Keratinocyte (primary cell): ENCODE data around the gene CDKL4. TPM values are rescaled to one million over a fixed set of nuclear protein-coding genes. Genes with fewer than 3 reads are reported as not detected.

Experiments
- DNase-seq: peaks from one replicate; pipeline ENCODE4 v3.0.0-alpha.2; 2011; ENCODE audit warnings: low read depth, missing footprints, low spot score
- FAIRE-seq: peaks from 2 replicates; lab custom pipeline; 2011; peaks lifted over from hg19 to GRCh38; lab: Jason Lieb, UNC
- H2AFZ ChIP-seq: 2 replicates; pipeline ENCODE4 v1.6.0; 2012; ENCODE audit warnings: low read length, control low read depth, inconsistent platforms; ENCODE audit not compliant: control insufficient read depth
- H3K27ac ChIP-seq: 2 replicates; pipeline ENCODE4 v1.5.1; 2011; ENCODE audit warnings: low read length; ENCODE audit not compliant: control insufficient read depth, insufficient read depth
- H3K27me3 ChIP-seq: 3 replicates; pipeline ENCODE4 v1.6.0; 2011; ENCODE audit warnings: low read length; ENCODE audit not compliant: control insufficient read depth, insufficient read depth; ENCODE audit errors: extremely low read depth
- H3K36me3 ChIP-seq, 2 experiments: 2 replicates in 1 of 2; 3 replicates in 1 of 2; pipeline ENCODE4 v1.5.1; 2011; ENCODE audit warnings: low read length in 2 of 2, mild to moderate bottlenecking in 1 of 2; ENCODE audit not compliant: control insufficient read depth in 2 of 2, insufficient read depth in 2 of 2; ENCODE audit errors: extremely low read depth in 1 of 2
- H3K4me1 ChIP-seq: 3 replicates; pipeline ENCODE4 v1.5.1; 2011; ENCODE audit warnings: low read length; ENCODE audit not compliant: control insufficient read depth, insufficient read depth; ENCODE audit errors: extremely low read depth
- H3K4me2 ChIP-seq: 3 replicates; pipeline ENCODE4 v1.6.0; 2011; ENCODE audit warnings: low read depth, low read length; ENCODE audit not compliant: control insufficient read depth, insufficient read depth; ENCODE audit errors: extremely low read depth
- H3K4me3 ChIP-seq, 3 experiments: fragments of 200-600 bp in 1 of 3; sonication (generic) in 1 of 3; 2 replicates in 2 of 3; 3 replicates in 1 of 3; pipeline ENCODE4 v1.5.1; 2011 to 2016; ENCODE audit warnings: low read length in 3 of 3, mild to moderate bottlenecking in 3 of 3, control low read depth in 2 of 3, inconsistent platforms in 1 of 3, low read depth in 1 of 3, mixed read lengths in 1 of 3, mixed run types in 1 of 3, moderate library complexity in 1 of 3; ENCODE audit not compliant: control insufficient read depth in 2 of 3, insufficient read depth in 2 of 3; ENCODE audit errors: extremely low read depth in 1 of 3
- H3K79me2 ChIP-seq: 2 replicates; pipeline ENCODE4 v1.6.0; 2012; ENCODE audit warnings: low read length; ENCODE audit not compliant: control insufficient read depth, insufficient read depth
- H3K9ac ChIP-seq: 3 replicates; pipeline ENCODE4 v1.6.0; 2011; ENCODE audit warnings: low read length; ENCODE audit not compliant: control insufficient read depth, insufficient read depth; ENCODE audit errors: extremely low read depth
- H3K9me1 ChIP-seq: 3 replicates; pipeline ENCODE4 v1.6.0; 2011; ENCODE audit warnings: low read length; ENCODE audit not compliant: control insufficient read depth, insufficient read depth; ENCODE audit errors: extremely low read depth
- H3K9me3 ChIP-seq: 2 replicates; pipeline ENCODE4 v1.5.1; 2012; ENCODE audit warnings: low read depth, low read length; ENCODE audit not compliant: control insufficient read depth
- H4K20me1 ChIP-seq: 3 replicates; pipeline ENCODE4 v1.6.0; 2011; ENCODE audit warnings: low read length; ENCODE audit not compliant: control insufficient read depth, insufficient read depth; ENCODE audit errors: extremely low read depth
- EZH2 ChIP-seq: IDR thresholded peaks from one replicate; pipeline ENCODE4 v1.6.1; 2012; ENCODE audit warnings: inconsistent platforms, mild to moderate bottlenecking, low read length, moderate library complexity
- dilution Hi-C: fragments of 300-500 bp; cut with MboI; formaldehyde crosslinking; loops from one replicate; pipeline ENCODE4 v1.7.0; 2020; ENCODE audit warnings: low sequenced_read_pairs; ENCODE audit not compliant: extremely low pct_ligation_motif_present
- polyA plus RNA-seq, 5 experiments: library from polyadenylated mRNA; depleted of rRNA in 3 of 5; stranded (reverse) in 3 of 5; stranded (forward) in 1 of 5; unstranded in 1 of 5; fragments of >200 nt; gene quantifications; 1 replicate in 1 of 5; 2 replicates in 3 of 5; 3 replicates in 1 of 5; pipeline versions ENCODE4 v1.2.1 to v1.2.3, GENCODE V29; 2011 to 2012; ENCODE audit warnings: missing spikeins in 2 of 5, low read depth in 1 of 5, low replicate concordance in 1 of 5
- TF ChIP-seq, protein P1 (sequence below), 3 experiments: IDR thresholded peaks in 1 of 3; conservative IDR thresholded peaks in 1 of 3; optimal IDR thresholded peaks in 1 of 3; 2 replicates in 2 of 3; 3 replicates in 1 of 3; pipeline versions ENCODE3 to v1.5.1; 2011; ENCODE audit warnings: low read length in 3 of 3, mild to moderate bottlenecking in 3 of 3, moderate library complexity in 2 of 3, control low read depth in 1 of 3, inconsistent platforms in 1 of 3; ENCODE audit not compliant: insufficient read depth in 2 of 3; ENCODE audit errors: extremely low read depth in 1 of 3

Gene CDKL4
- polyA plus RNA-seq, 1 donor (not counting 4 experiments of a cell fraction or from before 2014, with no cell fraction given), result not detected

DNA sequence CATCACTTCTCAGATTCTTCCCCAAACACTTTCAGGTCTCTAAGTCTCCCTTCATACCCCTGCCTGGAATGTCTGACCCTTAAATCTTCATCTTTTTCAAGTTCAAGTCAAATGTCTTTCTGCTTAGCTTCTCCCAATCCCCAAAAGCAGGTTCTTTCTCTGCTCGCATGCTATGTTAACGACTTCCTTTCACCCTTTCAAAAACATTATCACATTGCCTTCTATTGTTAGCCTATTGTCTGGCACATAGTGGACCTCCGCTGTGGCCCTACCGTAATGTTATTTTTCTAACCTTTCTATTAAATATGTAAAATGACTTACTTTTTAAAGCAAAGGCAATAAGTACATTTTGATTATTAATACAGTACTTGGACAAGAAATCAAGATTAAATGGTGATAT lies 2.2 kb downstream of the CDKL4 start:
- H3K4me1 ChIP-seq, result no peaks in the 10 kb centered on the region
- H3K79me2 ChIP-seq, result no peaks in the 10 kb centered on the region
- H3K9ac ChIP-seq, result no peak overlapping the region
- H3K36me3 ChIP-seq, result no peaks in the 10 kb centered on the region
- no peak overlapping the region for H2AFZ ChIP-seq
- DNase-seq (no peak), FAIRE-seq (no peak)
- no peak overlapping the region for H3K27ac ChIP-seq
- no peaks in the 10 kb centered on the region for H3K9me1 ChIP-seq
- TF ChIP-seq EZH2, result no peak
- TF ChIP-seq, protein P1, sequence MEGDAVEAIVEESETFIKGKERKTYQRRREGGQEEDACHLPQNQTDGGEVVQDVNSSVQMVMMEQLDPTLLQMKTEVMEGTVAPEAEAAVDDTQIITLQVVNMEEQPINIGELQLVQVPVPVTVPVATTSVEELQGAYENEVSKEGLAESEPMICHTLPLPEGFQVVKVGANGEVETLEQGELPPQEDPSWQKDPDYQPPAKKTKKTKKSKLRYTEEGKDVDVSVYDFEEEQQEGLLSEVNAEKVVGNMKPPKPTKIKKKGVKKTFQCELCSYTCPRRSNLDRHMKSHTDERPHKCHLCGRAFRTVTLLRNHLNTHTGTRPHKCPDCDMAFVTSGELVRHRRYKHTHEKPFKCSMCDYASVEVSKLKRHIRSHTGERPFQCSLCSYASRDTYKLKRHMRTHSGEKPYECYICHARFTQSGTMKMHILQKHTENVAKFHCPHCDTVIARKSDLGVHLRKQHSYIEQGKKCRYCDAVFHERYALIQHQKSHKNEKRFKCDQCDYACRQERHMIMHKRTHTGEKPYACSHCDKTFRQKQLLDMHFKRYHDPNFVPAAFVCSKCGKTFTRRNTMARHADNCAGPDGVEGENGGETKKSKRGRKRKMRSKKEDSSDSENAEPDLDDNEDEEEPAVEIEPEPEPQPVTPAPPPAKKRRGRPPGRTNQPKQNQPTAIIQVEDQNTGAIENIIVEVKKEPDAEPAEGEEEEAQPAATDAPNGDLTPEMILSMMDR (optimal IDR thresholded peaks at IDR 0.05 in 1 of 3, IDR thresholded peaks at IDR 0.05 in 1 of 3, conservative IDR thresholded peaks at IDR 0.05 in 1 of 3; ENCODE audit: extremely low read depth in 1 of 3, insufficient read depth in 2 of 3, low read length in 3 of 3), result no peak
- no peak overlapping the region for H3K4me3 ChIP-seq
- H3K27me3 ChIP-seq, result no peaks in the 10 kb centered on the region
- no peak overlapping the region for H3K4me2 ChIP-seq
- dilution Hi-C loops, result no loop called here
- no peaks in the 10 kb centered on the region for H3K9me3 ChIP-seq
- H4K20me1 ChIP-seq, result no peaks in the 10 kb centered on the region

DNA sequence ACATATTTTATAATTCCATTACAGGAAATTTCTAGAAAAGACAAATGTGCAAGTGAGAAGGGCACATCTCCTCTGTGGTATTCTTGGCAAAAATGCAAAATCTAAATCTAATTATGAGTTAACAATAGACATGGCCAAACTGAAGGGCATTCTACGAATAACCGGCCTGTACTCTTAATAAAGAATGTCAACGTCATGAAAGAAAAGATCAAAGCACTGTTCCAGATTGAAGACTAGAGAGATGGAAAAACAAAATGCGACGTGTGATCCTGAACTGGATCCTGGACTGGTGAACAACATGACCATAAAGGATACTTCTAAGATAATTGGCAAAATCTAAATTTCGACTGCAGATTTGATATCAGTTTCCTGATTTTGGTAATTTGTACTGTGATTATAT lies 3.0 kb downstream of the CDKL4 start:
- no peak overlapping the region for H3K4me2 ChIP-seq
- no peak for DNase-seq
- H3K27ac ChIP-seq, result no peak overlapping the region
- no peak overlapping the region for H3K4me3 ChIP-seq
- no peaks in the 10 kb centered on the region for H3K36me3 ChIP-seq
- H4K20me1 ChIP-seq, result no peaks in the 10 kb centered on the region
- no peaks in the 10 kb centered on the region for H3K9me3 ChIP-seq
- H3K27me3 ChIP-seq, result no peaks in the 10 kb centered on the region
- TF ChIP-seq EZH2, result no peak
- TF ChIP-seq, protein P1 (optimal IDR thresholded peaks at IDR 0.05 in 1 of 3, IDR thresholded peaks at IDR 0.05 in 1 of 3, conservative IDR thresholded peaks at IDR 0.05 in 1 of 3; ENCODE audit: extremely low read depth in 1 of 3, insufficient read depth in 2 of 3, low read length in 3 of 3), result no peak
- no peaks in the 10 kb centered on the region for H3K4me1 ChIP-seq
- no peaks in the 10 kb centered on the region for H3K9me1 ChIP-seq
- dilution Hi-C loops, result no loop called here
- no peak overlapping the region for H3K9ac ChIP-seq
- no peak overlapping the region for H2AFZ ChIP-seq
- no peaks in the 10 kb centered on the region for H3K79me2 ChIP-seq
- no peak for FAIRE-seq
